Endothelial cell of umbilical vein (primary cell): ENCODE measurements around the gene GORASP2. TPM values are rescaled to one million over a fixed set of nuclear protein-coding genes. Genes with fewer than 3 reads are reported as not detected.

Experiments
- BruUV-seq: library from RNA; stranded (reverse); fragments of 400-500 nt; replicated peaks from 2 replicates; lab custom pipeline; 2021; lab: Mats Ljungman, UMichigan
- CTCF ChIA-PET: fragments of 300-600, 350-600 bp; sonication (Branson Sonifier 250); formaldehyde crosslinking; loops from one replicate; lab custom pipeline; 2021; ENCODE audit warnings: antibody characterized with exemption, inconsistent platforms; lab: Charles Lee
- POLR2A ChIA-PET: fragments of 300-600, 350-600 bp; sonication (Branson Sonifier 250); formaldehyde crosslinking; loops from one replicate; lab custom pipeline; 2021; ENCODE audit warnings: antibody characterized with exemption, inconsistent platforms; lab: Charles Lee
- DNase-seq: peaks from one replicate; pipeline ENCODE4 v3.0.0-alpha.2; 2011; ENCODE audit warnings: low read depth, low spot score
- FAIRE-seq: peaks from 2 replicates; lab custom pipeline; 2011; peaks lifted over from hg19 to GRCh38; lab: Jason Lieb, UNC
- H2AFZ ChIP-seq: 2 replicates; pipeline ENCODE4 v1.6.0; 2012; ENCODE audit warnings: low read depth, low read length, control low read depth, inconsistent platforms
- H3K27ac ChIP-seq: 2 replicates; pipeline ENCODE4 v1.5.1; 2011; ENCODE audit warnings: low read depth, mild to moderate bottlenecking, control low read depth, low read length, moderate library complexity; ENCODE audit not compliant: insufficient read depth
- H3K27me3 ChIP-seq, 2 experiments: 2 replicates each; pipeline versions ENCODE4 v1.6.0 to v1.6.1; 2011; ENCODE audit warnings: low read length in 2 of 2, mixed read lengths in 1 of 2; ENCODE audit not compliant: control insufficient read depth in 2 of 2, insufficient read depth in 2 of 2
- H3K36me3 ChIP-seq, 2 experiments: 2 replicates in 1 of 2; 3 replicates in 1 of 2; pipeline ENCODE4 v1.5.1; 2011; ENCODE audit warnings: low read length in 2 of 2, mild to moderate bottlenecking in 1 of 2, moderate library complexity in 1 of 2; ENCODE audit not compliant: control insufficient read depth in 2 of 2, insufficient read depth in 2 of 2; ENCODE audit errors: extremely low read depth in 1 of 2
- H3K4me1 ChIP-seq: 3 replicates; pipeline ENCODE4 v1.5.1; 2011; ENCODE audit warnings: mild to moderate bottlenecking, low read length; ENCODE audit not compliant: control insufficient read depth, insufficient read depth; ENCODE audit errors: extremely low read depth
- H3K4me2 ChIP-seq: 2 replicates; pipeline ENCODE4 v1.6.1; 2011; ENCODE audit warnings: low read length, control low read depth, mixed read lengths; ENCODE audit not compliant: insufficient read depth
- H3K4me3 ChIP-seq, 3 experiments: fragments of 200-600 bp in 1 of 3; sonication (generic), shearing (Covaris generic) in 1 of 3; replicated peaks in 1 of 3; 2 replicates each; pipeline ENCODE4 v1.5.1; 2011 to 2016; ENCODE audit warnings: control low read depth in 3 of 3, low read length in 3 of 3, mild to moderate bottlenecking in 2 of 3, inconsistent platforms in 1 of 3, low read depth in 1 of 3, moderate library complexity in 1 of 3; ENCODE audit not compliant: insufficient read depth in 1 of 3
- H3K79me2 ChIP-seq: 2 replicates; pipeline ENCODE4 v1.6.0; 2012; ENCODE audit warnings: low read length, inconsistent platforms; ENCODE audit not compliant: control insufficient read depth, insufficient read depth
- H3K9ac ChIP-seq: replicated peaks from 2 replicates; pipeline ENCODE3; 2011; ENCODE audit warnings: low read length, control low read depth; ENCODE audit not compliant: insufficient read depth; ENCODE audit errors: extremely low read depth
- H3K9me1 ChIP-seq: replicated peaks from 3 replicates; pipeline ENCODE4 v1.6.0; 2011; ENCODE audit warnings: mild to moderate bottlenecking, low read length; ENCODE audit not compliant: control insufficient read depth, insufficient read depth; ENCODE audit errors: extremely low read depth
- H3K9me3 ChIP-seq: replicated peaks from 2 replicates; pipeline ENCODE4 v1.5.1; 2012; ENCODE audit warnings: low read length, inconsistent platforms; ENCODE audit not compliant: control insufficient read depth, insufficient read depth
- H4K20me1 ChIP-seq: replicated peaks from 2 replicates; pipeline ENCODE3; 2011; ENCODE audit warnings: mild to moderate bottlenecking, low read length; ENCODE audit not compliant: control insufficient read depth, insufficient read depth; ENCODE audit errors: extremely low read depth
- EZH2 ChIP-seq: IDR thresholded peaks from 2 replicates; pipeline ENCODE4 v1.6.1; 2012; ENCODE audit warnings: borderline replicate concordance, low read depth, mild to moderate bottlenecking, moderate library complexity, low read length, inconsistent platforms; ENCODE audit not compliant: severe bottlenecking
- FOS ChIP-seq: IDR thresholded peaks from 2 replicates; pipeline ENCODE4 v1.6.1; 2011; ENCODE audit warnings: mild to moderate bottlenecking, low read length, moderate library complexity, borderline replicate concordance; ENCODE audit not compliant: insufficient read depth
- GATA2 ChIP-seq: IDR thresholded peaks from 2 replicates; pipeline ENCODE4 v1.7.0; 2011; ENCODE audit warnings: low read depth, mild to moderate bottlenecking, moderate library complexity, mixed read lengths, low read length; ENCODE audit not compliant: insufficient read length, insufficient read depth
- JUN ChIP-seq: IDR thresholded peaks from 2 replicates; pipeline ENCODE4 v1.6.1; 2011; ENCODE audit warnings: borderline replicate concordance, low read depth; ENCODE audit not compliant: insufficient read length, insufficient read depth
- MYC ChIP-seq: IDR thresholded peaks from one replicate; pipeline ENCODE4 v1.6.1; 2011; ENCODE audit warnings: mild to moderate bottlenecking, low read depth, low read length
- POLR2A ChIP-seq: IDR thresholded peaks from 2 replicates; pipeline ENCODE4 v1.6.1; 2012; ENCODE audit warnings: low read depth, mild to moderate bottlenecking, control low read depth, low read length
- POLR2AphosphoS5 ChIP-seq: IDR thresholded peaks from 2 replicates; pipeline ENCODE4 v1.6.1; 2012; ENCODE audit warnings: low read depth, mild to moderate bottlenecking, control low read depth, low read length, moderate library complexity; ENCODE audit not compliant: insufficient read depth
- dilution Hi-C: fragments of 300-500 bp; cut with MboI; formaldehyde crosslinking; loops from one replicate; pipeline ENCODE4 v1.15.0; 2019; ENCODE audit warnings: low sequenced_read_pairs; ENCODE audit not compliant: extremely low pct_ligation_motif_present
- intact Hi-C: fragments of 100-400 bp; cut with micrococcal nuclease; formaldehyde crosslinking; loops from one replicate; pipeline ENCODE4 v1.10.0; 2022
- polyA plus RNA-seq, 4 experiments: library from polyadenylated mRNA; depleted of rRNA in 3 of 4; stranded (reverse) in 3 of 4; unstranded in 1 of 4; fragments of >200 nt; gene quantifications; 2 replicates each; pipeline versions ENCODE4 v1.2.1 to v1.2.3, GENCODE V29; 2011 to 2012; ENCODE audit warnings: missing spikeins in 1 of 4
- total RNA-seq: library from RNA; stranded (reverse); gene quantifications from 2 replicates; pipeline ENCODE4 v1.2.3, GENCODE V29; 2021
- TF ChIP-seq, protein P1 (sequence below): IDR thresholded peaks from 2 replicates; pipeline ENCODE4 v1.6.1; 2011; ENCODE audit not compliant: insufficient read depth, insufficient read length
- TF ChIP-seq, protein P2 (sequence below), 2 donors: IDR thresholded peaks; 1 replicate in 1 of 2; 2 replicates in 1 of 2; pipeline ENCODE4 v1.5.1; 2011; ENCODE audit warnings: low read length in 2 of 2, mild to moderate bottlenecking in 2 of 2, moderate library complexity in 2 of 2, control low read depth in 1 of 2, inconsistent platforms in 1 of 2, low read depth in 1 of 2; ENCODE audit not compliant: insufficient read depth in 1 of 2; ENCODE audit errors: extremely low read depth in 1 of 2

Gene GORASP2
- total and polyA plus RNA-seq, 2 donors (not counting 3 experiments of a cell fraction or from before 2014, with no cell fraction given), result 104 to 245 TPM

- no peaks in the 10 kb centered on the region for H3K27me3 ChIP-seq
- H3K4me1 ChIP-seq, result peaks cover 6% of the 10 kb centered on the region
- DNase-seq (no peak), FAIRE-seq (no peak)
- no peak for TF ChIP-seq FOS
- no peak overlapping the region for H2AFZ ChIP-seq
- H4K20me1 ChIP-seq, result no peaks in the 10 kb centered on the region
- H3K9ac ChIP-seq, result no peak overlapping the region
- CTCF ChIA-PET, result no interaction called here
- POLR2A ChIA-PET, result no interaction called here
- intact Hi-C loops (no loop called here), dilution Hi-C loops (no loop called here)
- H3K36me3 ChIP-seq, result no peaks in the 10 kb centered on the region
- H3K4me3 ChIP-seq, result no peak overlapping the region
- H3K9me1 ChIP-seq, result no peaks in the 10 kb centered on the region
- H3K79me2 ChIP-seq, result peaks cover 7% of the 10 kb centered on the region
- no peak overlapping the region for H3K27ac ChIP-seq
- no peaks in the 10 kb centered on the region for H3K9me3 ChIP-seq
- no TSS peak for BruUV-seq
- H3K4me2 ChIP-seq, result no peak overlapping the region
These were observed 4.1 kb upstream of the GORASP2 start for GRCh38 chr2:170924969-170925368.

DNA sequence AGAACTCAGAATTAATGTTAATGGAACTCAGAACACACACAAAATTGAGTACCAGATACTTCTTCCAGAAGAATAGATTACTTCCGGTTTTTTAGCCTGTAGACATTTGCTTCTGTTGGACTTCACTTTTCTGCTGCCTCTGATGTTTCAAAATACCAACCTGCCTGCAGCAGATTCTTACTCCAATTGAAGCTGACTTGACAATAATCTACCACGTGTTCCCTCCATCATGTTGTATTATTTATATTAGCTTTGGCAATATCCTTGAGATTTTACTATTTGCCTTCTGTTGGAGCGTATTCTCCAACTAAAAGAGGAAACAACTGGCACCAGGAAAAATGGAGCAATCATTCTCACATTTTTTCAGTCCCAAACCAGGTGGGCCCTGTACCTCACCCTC, 3.1 kb upstream of the GORASP2 start:
- ChIA-PET CTCF (no interaction called here), POLR2A (no interaction called here)
- no TSS peak for BruUV-seq

More for the DNA sequence above, 3.1 kb upstream of the GORASP2 start:
- peaks cover 17% of the 10 kb centered on the region for H3K79me2 ChIP-seq
- DNase-seq, result no peak
- peaks cover 12% of the 10 kb centered on the region for H3K4me1 ChIP-seq
- no peak overlapping the region for H2AFZ ChIP-seq
- dilution Hi-C loops (no loop called here), intact Hi-C loops (no loop called here)
- H3K9me3 ChIP-seq, result no peaks in the 10 kb centered on the region
- H3K4me2 ChIP-seq, result no peak overlapping the region
- no peak for FAIRE-seq
- no peaks in the 10 kb centered on the region for H3K36me3 ChIP-seq
- H3K9ac ChIP-seq, result no peak overlapping the region
- TF ChIP-seq POLR2A (no peak), GATA2 (no peak), EZH2 (no peak), POLR2AphosphoS5 (no peak), JUN (no peak), FOS (no peak), MYC (no peak)
- TF ChIP-seq, protein P1, sequence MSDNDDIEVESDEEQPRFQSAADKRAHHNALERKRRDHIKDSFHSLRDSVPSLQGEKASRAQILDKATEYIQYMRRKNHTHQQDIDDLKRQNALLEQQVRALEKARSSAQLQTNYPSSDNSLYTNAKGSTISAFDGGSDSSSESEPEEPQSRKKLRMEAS, result no peak
- TF ChIP-seq, protein P2, sequence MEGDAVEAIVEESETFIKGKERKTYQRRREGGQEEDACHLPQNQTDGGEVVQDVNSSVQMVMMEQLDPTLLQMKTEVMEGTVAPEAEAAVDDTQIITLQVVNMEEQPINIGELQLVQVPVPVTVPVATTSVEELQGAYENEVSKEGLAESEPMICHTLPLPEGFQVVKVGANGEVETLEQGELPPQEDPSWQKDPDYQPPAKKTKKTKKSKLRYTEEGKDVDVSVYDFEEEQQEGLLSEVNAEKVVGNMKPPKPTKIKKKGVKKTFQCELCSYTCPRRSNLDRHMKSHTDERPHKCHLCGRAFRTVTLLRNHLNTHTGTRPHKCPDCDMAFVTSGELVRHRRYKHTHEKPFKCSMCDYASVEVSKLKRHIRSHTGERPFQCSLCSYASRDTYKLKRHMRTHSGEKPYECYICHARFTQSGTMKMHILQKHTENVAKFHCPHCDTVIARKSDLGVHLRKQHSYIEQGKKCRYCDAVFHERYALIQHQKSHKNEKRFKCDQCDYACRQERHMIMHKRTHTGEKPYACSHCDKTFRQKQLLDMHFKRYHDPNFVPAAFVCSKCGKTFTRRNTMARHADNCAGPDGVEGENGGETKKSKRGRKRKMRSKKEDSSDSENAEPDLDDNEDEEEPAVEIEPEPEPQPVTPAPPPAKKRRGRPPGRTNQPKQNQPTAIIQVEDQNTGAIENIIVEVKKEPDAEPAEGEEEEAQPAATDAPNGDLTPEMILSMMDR (IDR thresholded peaks at IDR 0.05; ENCODE audit: extremely low read depth in 1 of 2, insufficient read depth in 1 of 2, low read depth in 1 of 2, low read length in 2 of 2), result no peak
- no peak overlapping the region for H3K27ac ChIP-seq
- no peaks in the 10 kb centered on the region for H3K9me1 ChIP-seq
- no peaks in the 10 kb centered on the region for H4K20me1 ChIP-seq
- no peaks in the 10 kb centered on the region for H3K27me3 ChIP-seq
- no peak overlapping the region for H3K4me3 ChIP-seq
